HCT116 (cell line): ENCODE measurements around the gene TMEM184A. TPM values are rescaled to one million over a fixed set of nuclear protein-coding genes. Genes with fewer than 3 reads are reported as not detected.

ENCODE experiments used
- ATAC-seq: fragments of 200-7000 bp; cut with Tn5 transposase; 2 replicates; pipeline ENCODE4 v1.9.1; 2020; ENCODE audit warnings: mild to moderate bottlenecking, moderate library complexity
- BruUV-seq: library from RNA; stranded (reverse); fragments of 400-500 nt; replicated peaks from 2 replicates; lab custom pipeline; 2021; lab: Mats Ljungman, UMichigan
- CTCF ChIA-PET: fragments of 300-600 bp; sonication (Branson Sonifier 250); formaldehyde crosslinking; loops from one replicate; lab custom pipeline; 2021; ENCODE audit warnings: antibody characterized with exemption; lab: Charles Lee
- POLR2A ChIA-PET: fragments of 300-600, 350-600 bp; sonication (Branson Sonifier 250); formaldehyde crosslinking; loops from one replicate; lab custom pipeline; 2021; ENCODE audit warnings: antibody characterized with exemption; lab: Charles Lee
- RAD21 ChIA-PET, 2 experiments: fragments of 300-600 bp; sonication (Branson Sonifier 250); formaldehyde crosslinking; loops; one replicate each; lab custom pipeline; 2023; ENCODE audit warnings: low total read pairs in 2 of 2; ENCODE audit not compliant: uncharacterized antibody in 2 of 2, unreplicated experiment in 2 of 2, low non-redundant PET in 1 of 2; lab: Charles Lee
- DNase-seq: peaks from one replicate; pipeline ENCODE4 v3.0.0-alpha.2; 2010; ENCODE audit warnings: low read depth, low spot score
- H2AFZ ChIP-seq: fragments of 200-600 bp; shearing (Covaris generic), sonication (generic); 2 replicates; pipeline ENCODE4 v1.6.1; 2017; ENCODE audit warnings: low read depth, mixed run types, mixed read lengths, antibody characterized with exemption, low read length; ENCODE audit not compliant: poor library complexity, severe bottlenecking
- H3K27ac ChIP-seq: 2 replicates; pipeline ENCODE4 v1.5.1; 2012; ENCODE audit warnings: low read depth, low read length
- H3K27me3 ChIP-seq: fragments of 200-600 bp; sonication (generic); 2 replicates; pipeline ENCODE4 v1.6.1; 2016; ENCODE audit warnings: mixed run types, low read length, mixed read lengths; ENCODE audit not compliant: insufficient read depth
- H3K36me3 ChIP-seq, 2 experiments: fragments of 200-500 bp in 1 of 2; fragments of 200-600 bp in 1 of 2; sonication (Bioruptor generic) in 1 of 2; sonication (generic) in 1 of 2; 2 replicates each; pipeline versions ENCODE4 v1.5.1 to v1.6.1; 2014 to 2016; ENCODE audit warnings: low read length in 2 of 2, inconsistent platforms in 1 of 2, mixed read lengths in 1 of 2, mixed run types in 1 of 2; ENCODE audit not compliant: insufficient read depth in 2 of 2, control insufficient read depth in 1 of 2
- H3K4me1 ChIP-seq, 2 experiments: fragments of 200-600 bp in 1 of 2; sonication (generic) in 1 of 2; 2 replicates each; pipeline versions ENCODE4 v1.5.1 to v1.6.1; 2012 to 2017; ENCODE audit warnings: low read length in 2 of 2, inconsistent platforms in 1 of 2, mild to moderate bottlenecking in 1 of 2, mixed read lengths in 1 of 2, mixed run types in 1 of 2, moderate library complexity in 1 of 2; ENCODE audit not compliant: insufficient read depth in 2 of 2, control insufficient read depth in 1 of 2
- H3K4me2 ChIP-seq: fragments of 200-600 bp; sonication (generic); 2 replicates; pipeline ENCODE4 v1.6.1; 2017; ENCODE audit warnings: mixed run types, low read length, mixed read lengths
- H3K4me3 ChIP-seq, 2 experiments: fragments of 200-600 bp in 1 of 2; sonication (generic) in 1 of 2; replicated peaks in 1 of 2; 2 replicates each; pipeline ENCODE4 v1.5.1; 2011 to 2016; ENCODE audit warnings: low read length in 2 of 2, control low read depth in 1 of 2, low read depth in 1 of 2, mild to moderate bottlenecking in 1 of 2, mixed read lengths in 1 of 2, mixed run types in 1 of 2
- H3K79me2 ChIP-seq: fragments of 200-600 bp; sonication (generic); 2 replicates; pipeline ENCODE4 v1.6.1; 2017; ENCODE audit warnings: mild to moderate bottlenecking, mixed run types, low read length, moderate library complexity, mixed read lengths; ENCODE audit not compliant: insufficient read depth
- H3K9ac ChIP-seq: fragments of 200-600 bp; sonication (generic); 2 replicates; pipeline ENCODE4 v1.6.1; 2016; ENCODE audit warnings: low read length, mixed read lengths
- H3K9me2 ChIP-seq: fragments of 200-600 bp; sonication (generic), shearing (Covaris generic); 2 replicates; pipeline ENCODE4 v1.6.1; 2017; ENCODE audit warnings: mixed run types, mild to moderate bottlenecking, moderate library complexity; ENCODE audit not compliant: insufficient read depth
- H3K9me3 ChIP-seq, 2 experiments: fragments of 200-500 bp in 1 of 2; fragments of 200-600 bp in 1 of 2; sonication (Bioruptor generic) in 1 of 2; sonication (generic) in 1 of 2; 2 replicates each; pipeline ENCODE4 v1.6.1; 2014 to 2017; ENCODE audit warnings: low read length in 2 of 2, mixed read lengths in 2 of 2, inconsistent platforms in 1 of 2, low read depth in 1 of 2, mild to moderate bottlenecking in 1 of 2, mixed run types in 1 of 2, moderate library complexity in 1 of 2; ENCODE audit not compliant: control insufficient read depth in 1 of 2, insufficient read depth in 1 of 2
- H4K20me1 ChIP-seq: fragments of 200-600 bp; sonication (generic), shearing (Covaris generic); 2 replicates; pipeline ENCODE4 v1.6.1; 2017; ENCODE audit warnings: mixed run types, mild to moderate bottlenecking, moderate library complexity; ENCODE audit not compliant: insufficient read depth
- ATF3 ChIP-seq: IDR thresholded peaks from 2 replicates; pipeline ENCODE4 v1.6.1; 2012
- CBX3 ChIP-seq: IDR thresholded peaks from 2 replicates; pipeline ENCODE4 v1.6.1; 2012; ENCODE audit warnings: low read depth
- CEBPB ChIP-seq: IDR thresholded peaks from 2 replicates; pipeline ENCODE4 v1.6.1; 2012; ENCODE audit warnings: low read depth
- ELF1 ChIP-seq: IDR thresholded peaks from 2 replicates; pipeline ENCODE4 v1.6.1; 2012; ENCODE audit warnings: low read depth, borderline replicate concordance
- FOSL1 ChIP-seq: IDR thresholded peaks from 2 replicates; pipeline ENCODE4 v1.6.1; 2012; ENCODE audit warnings: low read depth
- POLR2A ChIP-seq: IDR thresholded peaks from 2 replicates; pipeline ENCODE4 v1.7.0; 2011; ENCODE audit warnings: borderline replicate concordance; ENCODE audit not compliant: insufficient read depth, insufficient read length; ENCODE audit errors: extremely low read depth
- POLR2AphosphoS5 ChIP-seq: IDR thresholded peaks from 2 replicates; pipeline ENCODE4 v1.6.1; 2011; ENCODE audit warnings: mild to moderate bottlenecking, low read depth, low read length, moderate library complexity
- REST ChIP-seq: IDR thresholded peaks from 2 replicates; pipeline ENCODE4 v1.6.1; 2012; ENCODE audit warnings: low read depth
- SIN3A ChIP-seq: IDR thresholded peaks from 2 replicates; pipeline ENCODE4 v1.6.1; 2012; ENCODE audit warnings: low read depth
- SP1 ChIP-seq: IDR thresholded peaks from 2 replicates; pipeline ENCODE4 v1.6.1; 2012; ENCODE audit warnings: low read depth
- SRF ChIP-seq: IDR thresholded peaks from 2 replicates; pipeline ENCODE4 v1.6.1; 2012; ENCODE audit warnings: low read depth
- TCF7L2 ChIP-seq: IDR thresholded peaks from 2 replicates; pipeline ENCODE4 v1.7.0; 2011; ENCODE audit warnings: borderline replicate concordance, inconsistent platforms; ENCODE audit not compliant: insufficient read depth, insufficient read length; ENCODE audit errors: extremely low read depth
- YY1 ChIP-seq: IDR thresholded peaks from 2 replicates; pipeline ENCODE4 v1.6.1; 2011; ENCODE audit warnings: low read length, low read depth, moderate library complexity, mild to moderate bottlenecking; ENCODE audit not compliant: insufficient replicate concordance; ENCODE audit errors: extremely low read depth
- ZBTB33 ChIP-seq: IDR thresholded peaks from 2 replicates; pipeline ENCODE4 v1.6.1; 2011; ENCODE audit warnings: mild to moderate bottlenecking, low read length, moderate library complexity; ENCODE audit not compliant: insufficient replicate concordance; ENCODE audit errors: extremely low read depth
- ZFX ChIP-seq: fragments of 450-650 bp; IDR thresholded peaks from 2 replicates; pipeline ENCODE4 v1.6.1; 2017
- intact Hi-C: fragments of 100-400 bp; cut with micrococcal nuclease; formaldehyde crosslinking; loops from 2 replicates; pipeline ENCODE4 v1.10.0; 2022
- total RNA-seq: library from RNA; stranded (reverse); gene quantifications from one replicate; pipeline ENCODE4 v1.2.1, GENCODE V29; 2021; ENCODE audit not compliant: unreplicated experiment

Gene TMEM184A
- total RNA-seq, 1 experiment from 2014 or later = 34.8 TPM

GRCh38 chr7:1569833-1570632, 14.0 kb upstream of the TMEM184A start, which contains the start of gene PSMG3 (continued):
- TF ChIP-seq SP1 = no peak
- TF ChIP-seq ZFX = peak; percentile 59; the same call in 1 of the 2 replicates
- peak; percentile 70 for TF ChIP-seq POLR2A
- peak; percentile 88 for TF ChIP-seq POLR2AphosphoS5
- TF ChIP-seq TCF7L2 = peak; percentile 40
- peak; percentile 83 for TF ChIP-seq YY1
- TF ChIP-seq ELF1 = no peak
- no peak for TF ChIP-seq CEBPB
- TF ChIP-seq SRF = no peak
- no peak for TF ChIP-seq FOSL1
- no peak for TF ChIP-seq ATF3
- no peak for TF ChIP-seq ZBTB33
- TF ChIP-seq SIN3A = no peak
- TF ChIP-seq, all 23 proteins: peak for 6

- Histone ChIP-seq H3K79me2 (peaks cover 34% of the 10 kb centered on the region), H3K27me3 (no peaks in the 10 kb centered on the region), H3K27ac (peak overlapping the region; percentile 98), H4K20me1 (no peaks in the 10 kb centered on the region), H3K9ac (peak overlapping the region; percentile 96), H2AFZ (no peak overlapping the region), H3K9me2 (no peaks in the 10 kb centered on the region), H3K4me3 (peak overlapping the region; percentile 93 to 95), H3K36me3 (no peaks in the 10 kb centered on the region; a peak in 1 of 4 replicates), H3K4me1 (peaks cover 43 to 55% of the 10 kb centered on the region in 2 experiments), H3K9me3 (no peaks in the 10 kb centered on the region), H3K4me2 (peak overlapping the region; percentile 93)
- intact Hi-C loops = no loop called here
- ChIA-PET POLR2A (interaction anchor here (0.8 kb wide), 1 partner anchor 1251 kb away, joined by 3 read pairs; no protein-coding TSS in a partner anchor), CTCF (no interaction called here), RAD21 (no interaction called here)
- ATAC-seq (no peak; the same call in 1 of the 2 replicates), DNase-seq (no peak)
- BruUV-seq = no TSS peak
- no peak for TF ChIP-seq POLR2A
- no peak for TF ChIP-seq REST
- TF ChIP-seq CBX3 = no peak
- TF ChIP-seq ATF3 = no peak
- no peak for TF ChIP-seq SIN3A
- no peak for TF ChIP-seq ZBTB33
These were observed 13.4 kb upstream of the TMEM184A start for GRCh38 chr7:1569440-1569832.
